AG10803 (cell line): ENCODE data around the gene OAS1.

Experiments
- DNase-seq: peaks from one replicate; pipeline ENCODE4 v3.0.0; 2010; ENCODE audit warnings: low read depth
- H3K4me3 ChIP-seq: 2 replicates; pipeline ENCODE4 v1.5.1; 2011; ENCODE audit warnings: mild to moderate bottlenecking, low read length, control low read depth
- TF ChIP-seq, protein P1 (sequence below): conservative IDR thresholded peaks from 2 replicates; pipeline ENCODE4 v1.5.1; 2011; ENCODE audit warnings: mild to moderate bottlenecking, low read length, control low read depth, inconsistent platforms

Gene OAS1

DNA sequence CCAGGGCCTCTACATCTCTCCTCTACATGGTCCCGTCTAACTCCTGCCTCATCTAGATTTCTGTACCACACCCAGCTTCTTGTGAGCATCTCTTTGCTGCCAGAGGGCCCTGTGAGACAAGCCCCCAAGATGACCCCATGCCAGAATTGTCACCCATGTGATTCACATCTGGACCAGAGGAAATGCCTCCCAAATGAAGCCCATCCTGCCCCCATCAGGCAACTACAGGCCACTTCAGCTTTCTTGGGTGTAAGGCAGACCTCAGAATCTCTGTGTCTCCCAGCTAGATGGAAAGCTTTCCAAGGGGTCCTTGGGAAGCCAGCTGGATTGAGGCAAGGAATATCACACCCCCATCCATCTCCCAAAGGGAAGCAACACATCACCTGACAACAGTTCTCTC lies 22.2 kb downstream of the OAS1 start:
- H3K4me3 ChIP-seq, result no peak overlapping the region
- DNase-seq, result no peak
- TF ChIP-seq, protein P1, sequence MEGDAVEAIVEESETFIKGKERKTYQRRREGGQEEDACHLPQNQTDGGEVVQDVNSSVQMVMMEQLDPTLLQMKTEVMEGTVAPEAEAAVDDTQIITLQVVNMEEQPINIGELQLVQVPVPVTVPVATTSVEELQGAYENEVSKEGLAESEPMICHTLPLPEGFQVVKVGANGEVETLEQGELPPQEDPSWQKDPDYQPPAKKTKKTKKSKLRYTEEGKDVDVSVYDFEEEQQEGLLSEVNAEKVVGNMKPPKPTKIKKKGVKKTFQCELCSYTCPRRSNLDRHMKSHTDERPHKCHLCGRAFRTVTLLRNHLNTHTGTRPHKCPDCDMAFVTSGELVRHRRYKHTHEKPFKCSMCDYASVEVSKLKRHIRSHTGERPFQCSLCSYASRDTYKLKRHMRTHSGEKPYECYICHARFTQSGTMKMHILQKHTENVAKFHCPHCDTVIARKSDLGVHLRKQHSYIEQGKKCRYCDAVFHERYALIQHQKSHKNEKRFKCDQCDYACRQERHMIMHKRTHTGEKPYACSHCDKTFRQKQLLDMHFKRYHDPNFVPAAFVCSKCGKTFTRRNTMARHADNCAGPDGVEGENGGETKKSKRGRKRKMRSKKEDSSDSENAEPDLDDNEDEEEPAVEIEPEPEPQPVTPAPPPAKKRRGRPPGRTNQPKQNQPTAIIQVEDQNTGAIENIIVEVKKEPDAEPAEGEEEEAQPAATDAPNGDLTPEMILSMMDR, result no peak

DNA sequence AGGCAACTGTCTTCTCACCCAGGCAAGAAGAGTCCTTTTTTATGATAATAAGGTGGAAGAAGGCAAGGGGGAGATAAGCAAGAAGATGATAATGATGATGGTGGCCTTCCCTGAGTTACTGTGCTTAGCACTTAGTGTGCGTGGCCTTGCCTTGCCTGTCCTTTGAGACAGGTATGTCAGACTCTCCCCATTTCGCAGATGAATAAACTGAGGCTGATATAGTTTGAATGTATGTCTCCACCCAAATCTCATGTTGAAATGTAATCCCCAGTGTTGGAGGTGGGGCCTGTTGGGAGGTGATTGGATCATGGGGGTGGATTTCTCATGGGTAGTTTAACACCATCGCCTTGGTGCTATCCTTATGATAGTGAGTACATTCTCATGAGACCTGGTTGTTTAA lies 23.0 kb downstream of the OAS1 start:
- no peak for DNase-seq
- TF ChIP-seq, protein P1, result no peak
- H3K4me3 ChIP-seq, result no peak overlapping the region

DNA sequence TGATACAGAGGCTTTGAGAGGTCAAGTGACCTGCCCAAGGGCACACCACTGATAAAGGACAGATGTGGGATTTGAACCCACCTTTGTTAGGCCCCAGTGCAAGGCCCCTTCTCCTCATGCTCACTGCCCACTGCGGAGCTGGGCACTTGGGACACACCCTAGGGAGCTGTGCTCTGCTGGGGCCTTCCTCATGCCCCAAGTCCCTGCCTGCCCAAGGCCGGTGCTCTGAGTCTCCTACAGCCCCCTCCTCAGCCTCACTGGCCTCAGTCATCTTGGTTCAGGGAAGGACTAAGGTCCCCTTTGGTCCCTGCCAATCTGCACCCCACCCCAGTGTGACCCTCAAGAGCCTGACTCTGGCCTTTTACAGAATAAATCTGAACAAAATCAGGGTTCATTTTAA lies 23.6 kb downstream of the OAS1 start:
- no peak overlapping the region for H3K4me3 ChIP-seq
- DNase-seq, result no peak
- TF ChIP-seq, protein P1, result no peak

DNA sequence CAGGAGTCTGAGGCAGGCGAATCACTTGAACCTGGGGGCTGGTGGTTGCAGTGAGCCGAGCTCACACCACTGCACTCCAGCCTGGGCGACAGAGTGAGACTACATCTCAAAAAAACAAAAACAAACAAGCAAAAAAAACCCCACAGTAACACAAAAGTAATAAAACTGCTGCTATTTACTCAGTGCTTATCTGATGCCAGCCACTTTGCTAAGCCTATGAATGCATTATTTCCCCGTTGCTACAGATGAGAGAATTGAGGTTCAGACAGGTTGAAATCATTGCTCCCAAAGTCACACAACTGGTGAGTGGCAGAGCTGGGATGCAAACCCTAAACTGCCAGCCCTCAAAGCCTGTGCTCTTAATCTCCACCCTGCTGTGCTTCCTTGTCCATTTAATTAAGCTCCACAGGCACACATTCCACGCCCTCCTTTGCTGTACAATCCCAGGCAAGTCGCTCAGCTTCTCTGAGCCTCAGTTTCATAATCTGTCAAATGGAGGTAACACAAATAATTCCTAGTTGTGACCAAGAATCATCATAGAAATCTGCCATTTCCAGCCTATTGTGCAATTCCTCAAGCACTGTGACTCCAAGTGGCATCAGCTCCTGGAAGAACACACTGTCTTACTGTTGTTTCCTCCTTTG lies 25.8 kb downstream of the OAS1 start:
- TF ChIP-seq, protein P1, result no peak
- DNase-seq, result no peak
- no peak overlapping the region for H3K4me3 ChIP-seq

DNA sequence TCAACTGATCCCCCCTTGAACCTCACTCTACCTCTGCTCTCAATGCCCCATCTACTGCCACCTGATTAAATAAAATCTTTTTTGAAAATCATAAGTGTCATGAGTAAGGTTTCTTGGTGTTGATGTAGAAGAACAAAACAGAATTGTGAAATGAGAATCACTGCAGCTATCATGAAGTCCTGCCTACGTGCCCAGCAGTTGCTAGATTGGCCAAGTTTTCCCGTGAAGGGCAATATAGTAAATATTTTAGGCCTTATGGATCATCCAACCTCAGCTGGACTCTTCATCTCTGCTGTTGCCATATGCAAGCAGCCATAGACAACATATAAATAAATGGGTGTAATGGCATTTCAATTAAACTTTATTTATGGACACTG lies 26.4 kb downstream of the OAS1 start:
- TF ChIP-seq, protein P1, result no peak
- DNase-seq, result no peak

DNA sequence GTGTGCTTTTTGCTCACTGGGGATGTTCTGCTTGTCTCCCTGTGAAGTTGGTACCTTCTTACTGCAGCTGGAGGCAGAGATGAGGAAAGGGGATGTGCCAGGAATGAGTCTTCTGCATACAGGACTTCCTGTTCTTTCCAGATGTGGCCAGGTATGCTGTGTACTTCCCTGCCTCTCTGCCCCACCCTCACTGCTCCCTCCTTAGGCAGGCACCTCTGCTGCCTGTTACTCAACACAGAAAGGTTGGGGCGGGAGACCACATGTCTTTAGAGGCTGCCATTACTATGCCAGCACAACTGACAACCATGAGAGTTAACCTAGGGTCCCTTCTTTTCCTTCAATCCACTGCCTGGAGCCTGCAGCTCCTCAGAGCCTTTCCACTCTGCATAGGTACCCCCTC lies 29.5 kb downstream of the OAS1 start:
- TF ChIP-seq, protein P1, result no peak
- H3K4me3 ChIP-seq, result no peak overlapping the region
- DNase-seq, result no peak

More for the DNA sequence above, 26.4 kb downstream of the OAS1 start:
- no peak overlapping the region for H3K4me3 ChIP-seq

DNA sequence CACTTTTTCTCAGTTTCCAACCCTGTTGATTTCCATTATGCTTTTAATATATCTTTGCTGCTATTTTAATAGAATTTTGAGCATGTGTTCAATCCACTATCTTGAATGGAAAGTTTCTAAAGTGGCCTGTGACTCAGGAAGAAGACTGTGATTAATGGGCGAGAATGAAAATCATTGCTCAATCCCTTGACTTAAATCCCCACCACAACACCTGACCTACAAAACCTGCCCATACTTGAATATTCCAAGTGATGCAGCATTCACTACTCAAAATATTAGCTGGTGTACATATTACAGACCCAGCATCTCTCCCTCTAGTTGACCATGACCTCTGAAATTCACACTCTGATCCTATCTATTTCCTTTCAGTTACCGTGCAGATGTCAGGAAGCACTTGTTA lies 30.2 kb downstream of the OAS1 start:
- TF ChIP-seq, protein P1, result no peak
- H3K4me3 ChIP-seq, result no peak overlapping the region
- DNase-seq, result no peak
